ENCODE measurements around the gene LCE1D.

The LCE1D gene, protein sequence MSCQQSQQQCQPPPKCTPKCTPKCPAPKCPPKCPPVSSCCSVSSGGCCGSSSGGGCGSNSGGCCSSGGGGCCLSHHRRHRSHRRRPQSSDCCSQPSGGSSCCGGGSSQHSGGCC

DNA sequence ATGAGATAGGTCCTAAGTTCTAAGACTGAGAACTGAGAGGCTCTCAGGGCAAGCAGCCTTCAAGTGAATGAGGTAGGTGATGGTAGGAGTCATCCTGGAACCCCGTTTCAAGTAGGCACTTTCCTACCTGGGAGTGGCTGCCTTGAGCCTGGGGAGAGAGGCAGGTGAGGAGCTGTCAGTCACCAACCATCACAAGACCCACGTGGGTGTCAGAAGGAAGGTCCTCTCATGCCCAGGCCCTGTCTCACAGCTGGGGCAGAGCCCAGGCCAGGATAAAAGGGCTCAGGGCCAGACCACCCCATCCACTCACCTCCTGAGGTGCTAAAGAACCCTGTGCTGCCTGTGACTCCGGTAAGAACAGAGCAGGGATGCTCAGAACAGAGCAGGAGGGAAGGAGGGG, at the start of gene LCE1D:
LCE1D (plus strand) TSS at position 301 of the 400 bp plus-strand sequence. CDS start 1,074 bp downstream, outside the sequence.
- Histone ChIP-seq H3K9ac (ENCODE audit: low read length) (no peak within 1 kb of the TSS), H3K27ac (ENCODE audit: low read depth, low read length) (no peak within 1 kb of the TSS), H3K36me3 (ENCODE audit: control insufficient read depth, insufficient read depth, low read length) (no peaks in the 10 kb centered on the region), H3K4me1 (ENCODE audit: control insufficient read depth, insufficient read depth, low read length) (no peaks in the 10 kb centered on the region), H3K27me3 (ENCODE audit: control insufficient read depth, insufficient read depth, low read length) (no peaks in the 10 kb centered on the region), H3K4me3 (ENCODE audit: low read depth, low read length) (no peak within 1 kb of the TSS), H3K9me3 (ENCODE audit: control insufficient read depth, insufficient read depth, low read depth, low read length) (peaks cover 11% of the 10 kb centered on the region; the same call in 1 of the 2 replicates)

DNA sequence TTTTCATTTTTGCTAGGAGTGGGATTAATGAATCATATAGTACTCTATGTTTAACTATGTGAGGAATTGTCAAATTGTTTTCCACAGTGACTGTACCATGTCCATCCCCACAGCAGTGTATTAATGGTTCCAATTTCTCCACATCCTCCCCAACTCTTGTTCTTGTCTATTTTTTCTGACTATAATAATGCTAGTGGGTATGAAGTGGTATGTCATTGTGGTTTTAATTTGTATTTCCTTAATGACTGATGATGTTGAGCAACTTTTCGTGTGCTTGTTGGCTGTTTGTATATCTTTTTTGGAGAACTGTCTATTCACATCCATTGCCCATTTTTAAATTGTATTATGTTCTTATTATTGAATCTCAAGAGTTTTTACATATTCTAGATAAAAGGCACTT, 48.7 kb upstream of the LCE1D start:
- Histone ChIP-seq H3K9ac (ENCODE audit: low read length) (no peak overlapping the region), H3K27me3 (ENCODE audit: control insufficient read depth, insufficient read depth, low read length) (peaks cover 11% of the 10 kb centered on the region; the same call in 1 of the 2 replicates), H3K4me3 (ENCODE audit: low read depth, low read length) (no peak overlapping the region), H3K9me3 (ENCODE audit: control insufficient read depth, insufficient read depth, low read depth, low read length) (peaks cover 33% of the 10 kb centered on the region; the same call in 1 of the 2 replicates), H3K27ac (ENCODE audit: low read depth, low read length) (no peak overlapping the region), H3K4me1 (ENCODE audit: control insufficient read depth, insufficient read depth, low read length) (no peaks in the 10 kb centered on the region), H3K36me3 (ENCODE audit: control insufficient read depth, insufficient read depth, low read length) (no peaks in the 10 kb centered on the region)

DNA sequence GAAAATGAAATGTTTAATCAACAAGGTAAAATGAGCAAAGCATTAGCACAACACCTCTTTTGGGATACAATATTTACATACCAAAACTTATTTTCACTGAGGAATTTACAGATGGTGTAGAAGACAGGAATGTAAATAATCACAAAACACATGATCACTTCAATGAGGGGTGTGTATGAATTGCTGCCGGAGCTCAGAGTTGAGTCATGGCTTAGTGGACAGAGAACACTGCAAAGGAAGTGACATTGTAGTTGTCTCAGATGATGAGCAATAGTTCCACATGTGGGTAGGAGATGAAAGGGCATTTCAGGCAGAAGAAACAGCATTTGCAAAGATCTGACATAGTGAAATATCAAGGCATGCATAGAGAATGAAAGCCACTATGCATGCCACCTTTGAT, 44.3 kb upstream of the LCE1D start:
- no peaks in the 10 kb centered on the region for H3K36me3 ChIP-seq (ENCODE audit: control insufficient read depth, insufficient read depth, low read length)

DNA sequence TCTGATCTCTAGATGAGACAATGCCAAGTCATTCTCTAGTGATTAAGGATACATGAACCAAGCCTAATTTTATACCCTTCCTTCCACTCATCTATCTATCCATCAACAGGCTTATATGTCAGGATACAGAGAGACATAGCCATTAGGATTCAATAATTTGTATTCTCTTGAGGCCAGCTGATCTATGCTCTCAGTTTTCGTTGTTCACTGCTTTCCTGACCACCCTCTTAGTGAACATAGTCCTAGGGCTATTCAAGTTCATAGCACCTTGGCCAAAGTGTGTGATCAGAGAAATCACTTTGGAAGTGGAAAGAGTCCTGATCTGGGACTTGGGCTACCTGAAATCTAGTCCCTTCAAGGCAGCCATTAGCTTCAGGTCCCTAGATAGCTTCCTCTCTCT, 42.9 kb upstream of the LCE1D start:
- H3K27ac ChIP-seq (ENCODE audit: low read depth, low read length): no peak overlapping the region
- no peaks in the 10 kb centered on the region for H3K4me1 ChIP-seq (ENCODE audit: control insufficient read depth, insufficient read depth, low read length)
- H3K27me3 ChIP-seq (ENCODE audit: control insufficient read depth, insufficient read depth, low read length): peaks cover 19% of the 10 kb centered on the region; the same call in 1 of the 2 replicates
- no peaks in the 10 kb centered on the region for H3K36me3 ChIP-seq (ENCODE audit: control insufficient read depth, insufficient read depth, low read length)
- H3K4me3 ChIP-seq (ENCODE audit: low read depth, low read length): no peak overlapping the region
- no peak overlapping the region for H3K9ac ChIP-seq (ENCODE audit: low read length)
- H3K9me3 ChIP-seq (ENCODE audit: control insufficient read depth, insufficient read depth, low read depth, low read length): peaks cover 21% of the 10 kb centered on the region; the same call in 1 of the 2 replicates

More for the DNA sequence above, 44.3 kb upstream of the LCE1D start:
- Histone ChIP-seq H3K27ac (ENCODE audit: low read depth, low read length) (no peak overlapping the region), H3K9me3 (ENCODE audit: control insufficient read depth, insufficient read depth, low read depth, low read length) (peaks cover 19% of the 10 kb centered on the region; the same call in 1 of the 2 replicates), H3K27me3 (ENCODE audit: control insufficient read depth, insufficient read depth, low read length) (peaks cover 15% of the 10 kb centered on the region; the same call in 1 of the 2 replicates), H3K4me1 (ENCODE audit: control insufficient read depth, insufficient read depth, low read length) (no peaks in the 10 kb centered on the region), H3K4me3 (ENCODE audit: low read depth, low read length) (no peak overlapping the region), H3K9ac (ENCODE audit: low read length) (no peak overlapping the region)

DNA sequence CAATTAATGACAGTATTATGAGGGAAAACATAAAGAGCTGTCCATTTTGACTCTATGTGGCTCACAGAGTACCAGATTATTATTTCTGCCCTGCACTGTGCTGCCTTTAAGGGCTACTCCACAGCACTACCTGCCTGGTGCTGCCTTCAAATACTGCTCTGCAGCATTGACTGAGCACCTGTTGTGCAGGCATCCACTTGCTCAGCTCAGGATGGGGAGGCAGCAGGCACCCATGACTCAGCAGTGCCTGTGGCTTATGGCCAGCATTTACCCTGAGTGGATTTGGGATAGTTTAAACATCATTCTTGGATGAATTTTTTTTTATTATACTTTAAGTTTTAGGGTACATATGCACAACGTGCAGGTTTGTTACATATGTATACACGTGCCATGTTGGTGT, 39.6 kb upstream of the LCE1D start:
- Histone ChIP-seq H3K27me3 (ENCODE audit: control insufficient read depth, insufficient read depth, low read length) (peaks cover 13% of the 10 kb centered on the region; the same call in 1 of the 2 replicates), H3K4me1 (ENCODE audit: control insufficient read depth, insufficient read depth, low read length) (no peaks in the 10 kb centered on the region), H3K9ac (ENCODE audit: low read length) (no peak overlapping the region), H3K36me3 (ENCODE audit: control insufficient read depth, insufficient read depth, low read length) (no peaks in the 10 kb centered on the region), H3K9me3 (ENCODE audit: control insufficient read depth, insufficient read depth, low read depth, low read length) (peaks cover 34% of the 10 kb centered on the region; the same call in 1 of the 2 replicates), H3K4me3 (ENCODE audit: low read depth, low read length) (no peak overlapping the region), H3K27ac (ENCODE audit: low read depth, low read length) (no peak overlapping the region)

DNA sequence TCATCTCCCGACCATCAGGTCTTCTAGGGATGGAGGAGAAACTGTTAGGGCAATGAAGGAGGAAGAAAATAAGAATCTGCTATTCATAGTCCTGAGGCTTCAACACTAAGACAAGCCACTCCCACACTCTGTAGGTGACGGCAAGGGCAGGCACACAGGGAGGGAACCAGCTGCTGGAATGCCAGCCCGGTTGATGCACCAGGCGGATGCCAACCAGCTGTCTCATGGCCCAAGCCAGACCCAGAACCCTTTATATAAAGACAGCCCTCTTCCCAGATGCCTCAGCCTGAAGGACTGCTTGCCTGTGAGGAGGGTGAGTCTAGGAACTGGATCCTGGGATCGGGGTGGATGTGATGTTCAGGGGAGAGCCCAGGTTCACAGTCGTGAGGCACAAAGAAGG, 38.8 kb upstream of the LCE1D start, which contains the start of gene KPRP:
KPRP (plus strand) TSS at position 279 of the 400 bp plus-strand sequence. CDS start 1,564 bp downstream, outside the sequence.
- H3K4me3 ChIP-seq (ENCODE audit: low read depth, low read length): no peak within 1 kb of the TSS
- peaks cover 36% of the 10 kb centered on the region; the same call in 1 of the 2 replicates for H3K9me3 ChIP-seq (ENCODE audit: control insufficient read depth, insufficient read depth, low read depth, low read length)
- peaks cover 13% of the 10 kb centered on the region; the same call in 1 of the 2 replicates for H3K27me3 ChIP-seq (ENCODE audit: control insufficient read depth, insufficient read depth, low read length)
- H3K36me3 ChIP-seq (ENCODE audit: control insufficient read depth, insufficient read depth, low read length): no peaks in the 10 kb centered on the region
- no peak within 1 kb of the TSS for H3K27ac ChIP-seq (ENCODE audit: low read depth, low read length)
- H3K4me1 ChIP-seq (ENCODE audit: control insufficient read depth, insufficient read depth, low read length): no peaks in the 10 kb centered on the region
- no peak within 1 kb of the TSS for H3K9ac ChIP-seq (ENCODE audit: low read length)

DNA sequence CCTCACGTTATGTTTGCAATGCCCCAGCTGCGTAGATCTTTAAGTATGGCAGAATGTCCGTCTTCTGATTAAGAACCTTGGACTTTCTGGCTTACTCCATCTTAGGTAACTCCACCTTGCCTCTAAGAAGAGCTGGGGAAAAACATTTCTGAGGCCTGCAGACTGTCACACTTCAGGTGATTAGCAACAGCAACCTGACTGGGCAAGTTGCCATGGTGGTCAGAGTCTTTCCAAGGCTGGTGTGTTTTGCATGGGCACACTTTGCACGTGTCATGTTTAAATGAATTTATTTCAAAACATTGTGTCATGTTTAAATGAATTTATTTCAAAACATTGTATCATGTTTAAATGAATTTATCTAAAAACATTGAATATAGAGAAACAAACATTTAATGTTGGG, 37.9 kb upstream of the LCE1D start:
- peaks cover 36% of the 10 kb centered on the region; the same call in 1 of the 2 replicates for H3K9me3 ChIP-seq (ENCODE audit: control insufficient read depth, insufficient read depth, low read depth, low read length)
- no peak overlapping the region for H3K9ac ChIP-seq (ENCODE audit: low read length)
- H3K4me3 ChIP-seq (ENCODE audit: low read depth, low read length): no peak overlapping the region
- no peaks in the 10 kb centered on the region for H3K4me1 ChIP-seq (ENCODE audit: control insufficient read depth, insufficient read depth, low read length)
- H3K36me3 ChIP-seq (ENCODE audit: control insufficient read depth, insufficient read depth, low read length): no peaks in the 10 kb centered on the region
- H3K27ac ChIP-seq (ENCODE audit: low read depth, low read length): no peak overlapping the region
- H3K27me3 ChIP-seq (ENCODE audit: control insufficient read depth, insufficient read depth, low read length): peaks cover 10% of the 10 kb centered on the region; the same call in 1 of the 2 replicates

DNA sequence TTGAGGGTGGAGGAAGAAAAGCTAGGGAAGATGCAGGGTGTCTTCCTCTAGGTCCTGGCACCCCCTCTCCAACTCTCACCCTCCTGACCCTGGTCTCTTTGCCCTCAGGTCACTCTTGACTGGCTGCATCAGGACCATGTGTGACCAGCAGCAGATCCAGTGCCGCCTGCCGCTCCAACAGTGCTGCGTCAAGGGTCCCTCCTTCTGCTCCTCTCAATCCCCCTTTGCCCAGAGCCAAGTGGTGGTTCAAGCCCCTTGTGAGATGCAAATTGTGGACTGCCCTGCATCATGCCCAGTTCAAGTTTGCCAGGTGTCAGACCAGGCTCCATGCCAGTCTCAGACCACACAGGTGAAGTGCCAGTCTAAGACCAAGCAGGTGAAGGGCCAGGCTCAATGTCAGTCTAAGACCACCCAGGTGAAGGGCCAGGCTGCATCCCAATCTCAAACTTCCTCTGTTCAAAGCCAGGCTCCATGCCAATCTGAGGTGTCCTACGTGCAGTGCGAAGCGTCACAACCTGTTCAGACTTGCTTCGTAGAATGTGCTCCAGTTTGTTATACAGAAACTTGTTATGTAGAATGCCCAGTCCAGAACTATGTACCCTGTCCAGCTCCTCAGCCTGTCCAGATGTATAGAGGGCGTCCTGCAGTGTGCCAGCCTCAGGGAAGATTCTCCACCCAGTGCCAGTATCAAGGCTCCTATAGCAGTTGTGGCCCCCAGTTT, 36.9 kb upstream of the LCE1D start:
- Histone ChIP-seq H3K27ac (ENCODE audit: low read depth, low read length) (no peak overlapping the region), H3K27me3 (ENCODE audit: control insufficient read depth, insufficient read depth, low read length) (peaks cover 8% of the 10 kb centered on the region; the same call in 1 of the 2 replicates), H3K4me3 (ENCODE audit: low read depth, low read length) (no peak overlapping the region), H3K36me3 (ENCODE audit: control insufficient read depth, insufficient read depth, low read length) (no peaks in the 10 kb centered on the region), H3K9ac (ENCODE audit: low read length) (no peak overlapping the region), H3K9me3 (ENCODE audit: control insufficient read depth, insufficient read depth, low read depth, low read length) (peaks cover 36% of the 10 kb centered on the region; the same call in 1 of the 2 replicates), H3K4me1 (ENCODE audit: control insufficient read depth, insufficient read depth, low read length) (no peaks in the 10 kb centered on the region)

DNA sequence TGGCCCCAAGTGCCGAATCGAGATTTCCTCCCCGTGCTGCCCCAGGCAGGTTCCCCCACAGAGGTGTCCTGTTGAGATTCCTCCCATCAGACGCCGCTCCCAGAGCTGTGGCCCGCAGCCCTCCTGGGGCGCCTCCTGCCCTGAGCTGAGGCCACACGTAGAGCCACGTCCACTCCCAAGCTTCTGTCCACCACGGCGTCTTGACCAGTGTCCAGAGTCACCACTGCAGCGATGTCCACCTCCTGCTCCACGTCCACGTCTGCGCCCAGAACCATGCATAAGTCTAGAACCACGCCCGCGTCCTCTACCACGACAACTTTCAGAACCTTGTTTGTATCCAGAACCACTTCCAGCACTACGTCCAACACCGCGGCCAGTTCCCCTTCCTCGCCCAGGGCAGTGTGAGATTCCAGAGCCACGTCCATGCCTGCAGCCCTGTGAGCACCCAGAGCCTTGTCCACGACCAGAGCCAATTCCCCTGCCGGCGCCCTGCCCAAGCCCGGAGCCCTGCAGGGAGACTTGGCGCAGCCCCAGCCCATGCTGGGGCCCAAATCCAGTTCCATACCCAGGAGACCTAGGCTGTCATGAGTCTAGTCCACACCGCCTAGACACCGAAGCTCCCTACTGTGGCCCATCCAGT, 35.9 kb upstream of the LCE1D start:
- peaks cover 38% of the 10 kb centered on the region; the same call in 1 of the 2 replicates for H3K9me3 ChIP-seq (ENCODE audit: control insufficient read depth, insufficient read depth, low read depth, low read length)
- H3K27me3 ChIP-seq (ENCODE audit: control insufficient read depth, insufficient read depth, low read length): peaks cover 8% of the 10 kb centered on the region; the same call in 1 of the 2 replicates
- no peak overlapping the region for H3K9ac ChIP-seq (ENCODE audit: low read length)
- no peaks in the 10 kb centered on the region for H3K36me3 ChIP-seq (ENCODE audit: control insufficient read depth, insufficient read depth, low read length)
- H3K4me1 ChIP-seq (ENCODE audit: control insufficient read depth, insufficient read depth, low read length): no peaks in the 10 kb centered on the region
- H3K27ac ChIP-seq (ENCODE audit: low read depth, low read length): no peak overlapping the region
- H3K4me3 ChIP-seq (ENCODE audit: low read depth, low read length): no peak overlapping the region

DNA sequence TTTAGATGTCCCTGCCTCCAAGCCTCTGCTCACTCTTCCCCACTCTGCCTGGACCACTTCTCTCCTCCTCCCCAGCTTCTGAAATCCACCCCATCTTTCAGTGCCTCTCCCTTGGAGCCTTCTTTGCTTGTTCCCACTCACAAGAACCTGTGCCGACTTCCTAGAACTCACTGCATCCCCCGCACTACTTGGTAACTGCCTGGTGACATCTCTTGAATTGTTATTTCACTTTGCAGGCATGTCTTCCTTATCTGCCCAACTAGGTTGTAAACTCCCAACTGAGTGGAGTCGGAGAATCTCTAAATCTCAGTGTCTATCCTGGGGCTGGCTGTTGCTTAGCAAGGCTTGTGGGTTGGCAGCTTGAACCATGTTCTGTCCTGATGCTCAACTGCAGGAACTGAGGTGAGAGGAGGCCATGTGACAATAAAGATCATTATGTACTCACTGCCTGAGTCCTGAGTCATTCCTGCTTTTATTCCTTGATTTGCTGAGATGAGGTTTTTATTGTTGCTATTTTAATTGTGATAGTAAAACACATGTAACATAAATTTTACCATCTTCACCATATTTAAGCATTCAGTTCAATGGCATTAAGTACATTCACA, 34.8 kb upstream of the LCE1D start:
- Histone ChIP-seq H3K4me1 (ENCODE audit: control insufficient read depth, insufficient read depth, low read length) (no peaks in the 10 kb centered on the region), H3K9ac (ENCODE audit: low read length) (no peak overlapping the region), H3K9me3 (ENCODE audit: control insufficient read depth, insufficient read depth, low read depth, low read length) (peaks cover 45% of the 10 kb centered on the region; the same call in 1 of the 2 replicates), H3K27me3 (ENCODE audit: control insufficient read depth, insufficient read depth, low read length) (peaks cover 8% of the 10 kb centered on the region; the same call in 1 of the 2 replicates), H3K27ac (ENCODE audit: low read depth, low read length) (no peak overlapping the region), H3K36me3 (ENCODE audit: control insufficient read depth, insufficient read depth, low read length) (no peaks in the 10 kb centered on the region), H3K4me3 (ENCODE audit: low read depth, low read length) (no peak overlapping the region)

All from HUES6 (cell line).